ENCODE results near the gene ELMO3.

Gene ELMO3

GRCh38 chr16:67161595-67162058 lies 37.3 kb upstream of the ELMO3 start:
- no peak overlapping the region for H3K27ac Mint-ChIP-seq
- H3K36me3 Mint-ChIP-seq, result peaks cover 2% of the 10 kb centered on the region
- peaks cover 44% of the 10 kb centered on the region for H3K4me1 Mint-ChIP-seq
- H3K27me3 Mint-ChIP-seq, result peaks cover 18% of the 10 kb centered on the region
- H3K9me3 Mint-ChIP-seq, result no peaks in the 10 kb centered on the region
- no peak overlapping the region for H3K4me3 Mint-ChIP-seq

GRCh38 chr16:67162506-67163163 lies 36.3 kb upstream of the ELMO3 start:
- Mint-ChIP-seq H3K27ac (no peak overlapping the region), H3K4me1 (peaks cover 34% of the 10 kb centered on the region), H3K27me3 (peaks cover 19% of the 10 kb centered on the region), H3K36me3 (peaks cover 2% of the 10 kb centered on the region), H3K9me3 (no peaks in the 10 kb centered on the region), H3K4me3 (peak overlapping the region; percentile 36)

- H3K36me3 Mint-ChIP-seq, result peaks cover 2% of the 10 kb centered on the region
- H3K4me3 Mint-ChIP-seq, result peak overlapping the region; percentile 52
- no peaks in the 10 kb centered on the region for H3K9me3 Mint-ChIP-seq
- peaks cover 24% of the 10 kb centered on the region for H3K27me3 Mint-ChIP-seq
- H3K27ac Mint-ChIP-seq, result no peak overlapping the region
- H3K4me1 Mint-ChIP-seq, result peaks cover 30% of the 10 kb centered on the region
These were observed 35.5 kb upstream of the ELMO3 start for GRCh38 chr16:67163164-67163998.

- H3K27me3 Mint-ChIP-seq, result peaks cover 26% of the 10 kb centered on the region
- no peak overlapping the region for H3K27ac Mint-ChIP-seq
- peak overlapping the region; percentile 52 for H3K4me3 Mint-ChIP-seq
- H3K9me3 Mint-ChIP-seq, result no peaks in the 10 kb centered on the region
- peaks cover 25% of the 10 kb centered on the region for H3K4me1 Mint-ChIP-seq
- H3K36me3 Mint-ChIP-seq, result peaks cover 2% of the 10 kb centered on the region
These were observed 34.9 kb upstream of the ELMO3 start for GRCh38 chr16:67163999-67164558.

- Mint-ChIP-seq H3K27ac (no peak within 1 kb of the TSS), H3K36me3 (peaks cover 2% of the 10 kb centered on the region), H3K4me3 (peak within 1 kb of the TSS; percentile 52), H3K27me3 (peaks cover 28% of the 10 kb centered on the region), H3K9me3 (no peaks in the 10 kb centered on the region), H3K4me1 (peaks cover 25% of the 10 kb centered on the region)
These were observed 34.3 kb upstream of the ELMO3 start, which contains the start of gene HSF4 for GRCh38 chr16:67164599-67165061. Gene HSF4 (plus strand): TSS chr16:67164745. CDS start chr16:67164812, 67 bp downstream.

- H3K4me1 Mint-ChIP-seq, result peaks cover 31% of the 10 kb centered on the region
- H3K27ac Mint-ChIP-seq, result no peak overlapping the region
These were observed 33.5 kb upstream of the ELMO3 start for GRCh38 chr16:67165121-67166078.

GRCh38 chr16:67166110-67166547 lies 32.8 kb upstream of the ELMO3 start:
- Mint-ChIP-seq H3K4me1 (peaks cover 25% of the 10 kb centered on the region), H3K9me3 (no peaks in the 10 kb centered on the region), H3K36me3 (no peaks in the 10 kb centered on the region), H3K4me3 (no peak overlapping the region), H3K27ac (no peak overlapping the region), H3K27me3 (peaks cover 35% of the 10 kb centered on the region)

More at GRCh38 chr16:67165121-67166078, 33.5 kb upstream of the ELMO3 start:
- Mint-ChIP-seq H3K36me3 (peaks cover 2% of the 10 kb centered on the region), H3K9me3 (no peaks in the 10 kb centered on the region), H3K27me3 (peaks cover 33% of the 10 kb centered on the region), H3K4me3 (peak overlapping the region; percentile 49)

GRCh38 chr16:67166598-67167168 lies 32.2 kb upstream of the ELMO3 start:
- Mint-ChIP-seq H3K27ac (no peak overlapping the region), H3K4me1 (peaks cover 24% of the 10 kb centered on the region), H3K36me3 (no peaks in the 10 kb centered on the region), H3K27me3 (peaks cover 40% of the 10 kb centered on the region), H3K4me3 (no peak overlapping the region), H3K9me3 (no peaks in the 10 kb centered on the region)

GRCh38 chr16:67167588-67167987 lies 31.3 kb upstream of the ELMO3 start:
- Mint-ChIP-seq H3K4me1 (peaks cover 18% of the 10 kb centered on the region), H3K4me3 (no peak overlapping the region), H3K27me3 (peaks cover 37% of the 10 kb centered on the region), H3K36me3 (no peaks in the 10 kb centered on the region), H3K9me3 (no peaks in the 10 kb centered on the region), H3K27ac (no peak overlapping the region)

GRCh38 chr16:67169011-67169451 lies 29.9 kb upstream of the ELMO3 start:
- Mint-ChIP-seq H3K4me3 (peak overlapping the region; percentile 26), H3K9me3 (no peaks in the 10 kb centered on the region)

GRCh38 chr16:67169642-67170167 lies 29.2 kb upstream of the ELMO3 start:
- Mint-ChIP-seq H3K27ac (no peak overlapping the region), H3K9me3 (no peaks in the 10 kb centered on the region), H3K4me3 (peak overlapping the region; percentile 71), H3K27me3 (peaks cover 46% of the 10 kb centered on the region), H3K36me3 (no peaks in the 10 kb centered on the region), H3K4me1 (peaks cover 29% of the 10 kb centered on the region)

More at GRCh38 chr16:67169011-67169451, 29.9 kb upstream of the ELMO3 start:
- Mint-ChIP-seq H3K27me3 (peaks cover 46% of the 10 kb centered on the region), H3K27ac (no peak overlapping the region), H3K4me1 (peaks cover 28% of the 10 kb centered on the region), H3K36me3 (no peaks in the 10 kb centered on the region)

- Mint-ChIP-seq H3K4me3 (peak within 1 kb of the TSS; percentile 71), H3K4me1 (peaks cover 24% of the 10 kb centered on the region), H3K9me3 (no peaks in the 10 kb centered on the region), H3K27ac (peak within 1 kb of the TSS; percentile 32), H3K36me3 (no peaks in the 10 kb centered on the region), H3K27me3 (peaks cover 41% of the 10 kb centered on the region)
These were observed 28.6 kb upstream of the ELMO3 start, which contains the start of gene NOL3 for GRCh38 chr16:67170168-67170948. Gene NOL3 (plus strand): TSS chr16:67170538.

- no peaks in the 10 kb centered on the region for H3K36me3 Mint-ChIP-seq
- peaks cover 24% of the 10 kb centered on the region for H3K4me1 Mint-ChIP-seq
- H3K27me3 Mint-ChIP-seq, result peaks cover 40% of the 10 kb centered on the region
- peak overlapping the region; percentile 32 for H3K27ac Mint-ChIP-seq
- H3K9me3 Mint-ChIP-seq, result no peaks in the 10 kb centered on the region
- H3K4me3 Mint-ChIP-seq, result peak overlapping the region; percentile 36
These were observed 27.8 kb upstream of the ELMO3 start for GRCh38 chr16:67170949-67171649.
